PC-3 (cell line): Measurements from ENCODE around the gene LPIN1. TPM values are rescaled to one million over a fixed set of nuclear protein-coding genes. Genes with fewer than 3 reads are reported as not detected.

Experiments
- ATAC-seq: fragments of 200-7000 bp; cut with Tn5 transposase; 2 replicates; pipeline ENCODE4 v1.9.1; 2020; ENCODE audit warnings: mild to moderate bottlenecking, moderate library complexity
- BruUV-seq: library from RNA; stranded (reverse); fragments of 400-500 nt; replicated peaks from 2 replicates; lab custom pipeline; 2021; lab: Mats Ljungman, UMichigan
- CTCF ChIA-PET: fragments of 300-600 bp; sonication (Branson Sonifier 250); formaldehyde crosslinking; loops from one replicate; lab custom pipeline; 2022; ENCODE audit warnings: antibody characterized with exemption; lab: Charles Lee
- POLR2A ChIA-PET: fragments of 300-600 bp; sonication (Branson Sonifier 250); formaldehyde crosslinking; loops from one replicate; lab custom pipeline; 2022; ENCODE audit warnings: antibody characterized with exemption; ENCODE audit not compliant: unreplicated experiment; lab: Charles Lee
- DNase-seq: peaks from one replicate; pipeline ENCODE4 v3.0.0-alpha.2; 2015
- H2AFZ ChIP-seq: fragments of 300-600 bp; sonication (generic); 2 replicates; pipeline ENCODE4 v1.6.0; 2016; ENCODE audit warnings: antibody characterized with exemption, low read length
- H3F3A ChIP-seq: fragments of 300-600 bp; sonication (generic); one replicate; pipeline ENCODE4 v1.6.0; 2017; ENCODE audit warnings: antibody characterized with exemption, low read length, control low read depth, mild to moderate bottlenecking; ENCODE audit not compliant: unreplicated experiment
- H3K27ac ChIP-seq: fragments of 300-600 bp; sonication (generic); 2 replicates; pipeline ENCODE4 v1.5.1; 2016; ENCODE audit warnings: mild to moderate bottlenecking, low read length
- H3K27me3 ChIP-seq: fragments of 300-600 bp; sonication (generic); 2 replicates; pipeline ENCODE4 v1.6.1; 2016; ENCODE audit warnings: low read length, mixed read lengths
- H3K36me3 ChIP-seq: fragments of 300-600 bp; sonication (generic); 2 replicates; pipeline ENCODE4 v1.6.1; 2016; ENCODE audit warnings: low read depth, mixed run types, low read length, mixed read lengths
- H3K4me1 ChIP-seq: fragments of 300-600 bp; sonication (generic); 2 replicates; pipeline ENCODE4 v1.5.1; 2016; ENCODE audit warnings: low read length; ENCODE audit not compliant: insufficient read depth
- H3K4me2 ChIP-seq: fragments of 300-600 bp; sonication (generic); 2 replicates; pipeline ENCODE4 v1.6.0; 2016; ENCODE audit warnings: low read length
- H3K4me3 ChIP-seq: fragments of 300-600 bp; sonication (generic); 2 replicates; pipeline ENCODE4 v1.5.1; 2016; ENCODE audit warnings: mild to moderate bottlenecking, low read length, mixed read lengths
- H3K79me2 ChIP-seq: fragments of 300-600 bp; sonication (generic); 2 replicates; pipeline ENCODE4 v1.6.1; 2017; ENCODE audit warnings: low read length, mixed read lengths
- H3K9ac ChIP-seq: fragments of 300-600 bp; sonication (generic); 2 replicates; pipeline ENCODE4 v1.6.0; 2016; ENCODE audit warnings: mild to moderate bottlenecking, low read length
- H3K9me2 ChIP-seq: fragments of 300-600 bp; sonication (generic); replicated peaks from 2 replicates; pipeline ENCODE4 v1.6.1; 2016; ENCODE audit warnings: mixed run types, low read length, mixed read lengths
- H3K9me3 ChIP-seq: fragments of 300-600 bp; sonication (generic); 2 replicates; pipeline ENCODE4 v1.6.1; 2016; ENCODE audit warnings: low read length, mixed read lengths
- H4K20me1 ChIP-seq: fragments of 300-600 bp; sonication (generic); 2 replicates; pipeline ENCODE4 v1.6.1; 2016; ENCODE audit warnings: low read length, mixed read lengths
- EZH2 ChIP-seq: fragments of 300-600 bp; sonication (generic); IDR thresholded peaks from one replicate; pipeline ENCODE4 v1.6.1; 2017; ENCODE audit warnings: antibody characterized with exemption, mild to moderate bottlenecking, low read length; ENCODE audit not compliant: unreplicated experiment
- EZH2phosphoT487 ChIP-seq: fragments of 300-600 bp; sonication (generic); IDR thresholded peaks from 2 replicates; pipeline ENCODE4 v1.6.1; 2018; ENCODE audit warnings: mild to moderate bottlenecking, antibody characterized with exemption, low read length, borderline replicate concordance
- intact Hi-C: fragments of 100-400 bp; cut with micrococcal nuclease; formaldehyde crosslinking; loops from 2 replicates; pipeline ENCODE4 v1.9.0; 2023
- total RNA-seq: library from RNA; depleted of rRNA; stranded (reverse); fragments of >200 nt; gene quantifications from 2 replicates; pipeline ENCODE4 v1.2.3, GENCODE V29; 2014
- TF ChIP-seq, protein P1 (sequence below): fragments of 300-600 bp; sonication (generic); conservative IDR thresholded peaks from 2 replicates; pipeline ENCODE4 v1.5.1; 2017; ENCODE audit warnings: antibody characterized with exemption, low read depth, mild to moderate bottlenecking, low read length

LPIN1 gene
- total RNA-seq, 1 experiment from 2014 or later: 40.9 TPM

DNA sequence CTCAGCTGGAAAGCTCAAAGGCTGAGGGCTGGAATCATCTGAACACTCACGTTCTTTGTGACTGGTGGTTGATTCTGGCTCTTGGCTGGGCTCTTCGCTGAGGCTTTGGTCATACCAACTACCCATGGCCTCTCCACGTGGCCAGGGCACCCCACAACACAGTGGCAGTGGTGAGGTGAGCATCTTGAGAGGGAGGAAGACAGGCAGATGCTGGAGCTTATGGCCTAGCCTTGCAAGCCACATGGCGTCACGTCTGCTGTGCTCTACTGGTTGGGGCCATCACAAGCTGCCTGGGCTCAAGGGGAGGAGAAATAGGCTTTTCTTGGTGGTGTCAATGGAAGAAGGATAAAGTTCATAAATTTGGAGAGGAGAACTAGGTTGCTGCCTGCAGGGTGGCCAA lies 19.6 kb downstream of the LPIN1 start:
- Histone ChIP-seq H3K4me3 (no peak overlapping the region), H3F3A (no peaks in the 10 kb centered on the region), H3K4me2 (no peak overlapping the region), H3K9me3 (no peaks in the 10 kb centered on the region), H3K27me3 (no peaks in the 10 kb centered on the region), H4K20me1 (0 out of 2 replicates have a peak, but pooled peaks cover 6% of the 10 kb centered on the region), H3K9me2 (no peaks in the 10 kb centered on the region), H3K36me3 (peaks cover 40% of the 10 kb centered on the region; the same call in 1 of the 2 replicates), H3K9ac (no peak overlapping the region), H3K79me2 (peaks cover 35% of the 10 kb centered on the region), H3K4me1 (0 out of 2 replicates have a peak, but pooled peaks cover 1% of the 10 kb centered on the region), H2AFZ (no peak overlapping the region), H3K27ac (no peak overlapping the region)
- TF ChIP-seq, protein P1, sequence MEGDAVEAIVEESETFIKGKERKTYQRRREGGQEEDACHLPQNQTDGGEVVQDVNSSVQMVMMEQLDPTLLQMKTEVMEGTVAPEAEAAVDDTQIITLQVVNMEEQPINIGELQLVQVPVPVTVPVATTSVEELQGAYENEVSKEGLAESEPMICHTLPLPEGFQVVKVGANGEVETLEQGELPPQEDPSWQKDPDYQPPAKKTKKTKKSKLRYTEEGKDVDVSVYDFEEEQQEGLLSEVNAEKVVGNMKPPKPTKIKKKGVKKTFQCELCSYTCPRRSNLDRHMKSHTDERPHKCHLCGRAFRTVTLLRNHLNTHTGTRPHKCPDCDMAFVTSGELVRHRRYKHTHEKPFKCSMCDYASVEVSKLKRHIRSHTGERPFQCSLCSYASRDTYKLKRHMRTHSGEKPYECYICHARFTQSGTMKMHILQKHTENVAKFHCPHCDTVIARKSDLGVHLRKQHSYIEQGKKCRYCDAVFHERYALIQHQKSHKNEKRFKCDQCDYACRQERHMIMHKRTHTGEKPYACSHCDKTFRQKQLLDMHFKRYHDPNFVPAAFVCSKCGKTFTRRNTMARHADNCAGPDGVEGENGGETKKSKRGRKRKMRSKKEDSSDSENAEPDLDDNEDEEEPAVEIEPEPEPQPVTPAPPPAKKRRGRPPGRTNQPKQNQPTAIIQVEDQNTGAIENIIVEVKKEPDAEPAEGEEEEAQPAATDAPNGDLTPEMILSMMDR: no peak
- TF ChIP-seq EZH2 (no peak), EZH2phosphoT487 (no peak)
- no peak for DNase-seq
- no TSS peak for BruUV-seq
- no peak for ATAC-seq
- CTCF ChIA-PET: no interaction called here
- POLR2A ChIA-PET: no interaction called here
- intact Hi-C loops: no loop called here

DNA sequence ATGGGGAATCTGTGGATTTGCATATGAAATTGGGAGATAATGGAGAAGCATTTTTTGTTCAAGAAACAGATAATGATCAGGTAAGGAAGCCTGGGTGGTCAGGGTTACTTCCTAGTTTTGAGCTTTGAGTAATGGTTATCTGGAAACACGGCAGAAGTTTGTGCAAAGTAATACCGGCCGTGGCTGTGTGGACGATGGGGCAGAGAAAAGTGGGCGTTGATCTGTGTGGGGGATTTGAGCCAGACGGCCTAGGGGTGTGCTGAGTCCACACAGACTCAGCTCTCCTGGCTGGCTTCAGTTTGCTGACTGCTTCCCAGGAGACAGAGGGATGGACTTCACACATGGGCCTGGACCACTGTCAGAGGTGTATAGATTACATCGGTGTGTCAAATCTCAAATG lies 21.3 kb downstream of the LPIN1 start:
- H2AFZ ChIP-seq: no peak overlapping the region
- intact Hi-C loops: no loop called here
- no peaks in the 10 kb centered on the region for H3F3A ChIP-seq
- no peak for DNase-seq
- H3K79me2 ChIP-seq: peaks cover 21% of the 10 kb centered on the region
- H3K4me1 ChIP-seq: no peaks in the 10 kb centered on the region
- no peak overlapping the region for H3K9ac ChIP-seq
- no TSS peak for BruUV-seq
- H3K9me3 ChIP-seq: no peaks in the 10 kb centered on the region
- no peaks in the 10 kb centered on the region for H3K9me2 ChIP-seq
- ATAC-seq: no peak
- H3K27ac ChIP-seq: no peak overlapping the region
- no peak overlapping the region for H3K4me3 ChIP-seq
- peaks cover 52% of the 10 kb centered on the region for H3K36me3 ChIP-seq
- no peak overlapping the region for H3K4me2 ChIP-seq
- ChIA-PET POLR2A (no interaction called here), CTCF (no interaction called here)
- H4K20me1 ChIP-seq: no peaks in the 10 kb centered on the region
- H3K27me3 ChIP-seq: no peaks in the 10 kb centered on the region
- TF ChIP-seq, protein P1: no peak
- TF ChIP-seq EZH2phosphoT487: no peak
- TF ChIP-seq EZH2: no peak

DNA sequence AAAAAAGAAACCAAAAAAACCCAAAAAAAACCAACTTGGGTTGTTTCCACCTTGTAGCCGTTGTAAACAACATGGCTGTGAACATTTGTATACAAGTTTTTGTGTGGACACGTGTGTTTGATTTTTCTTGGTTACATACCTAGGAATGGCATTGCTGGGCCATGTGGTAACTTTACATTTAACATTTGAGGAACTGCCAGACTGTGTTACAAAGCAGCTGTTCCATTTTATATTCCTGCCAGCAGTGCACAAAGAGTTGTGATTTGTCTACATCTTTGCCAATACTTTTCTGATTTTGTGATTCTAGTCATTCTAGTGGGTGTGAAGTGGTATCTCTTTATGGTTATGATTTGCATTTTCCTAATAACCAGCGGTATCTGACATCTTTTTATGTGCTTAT lies 22.5 kb downstream of the LPIN1 start:
- Histone ChIP-seq H3K9me2 (no peaks in the 10 kb centered on the region), H3K9me3 (no peaks in the 10 kb centered on the region), H3F3A (no peaks in the 10 kb centered on the region), H3K79me2 (0 out of 2 replicates have a peak, but pooled peaks cover 12% of the 10 kb centered on the region), H2AFZ (no peak overlapping the region), H3K36me3 (peaks cover 64% of the 10 kb centered on the region), H3K27ac (no peak overlapping the region), H4K20me1 (no peaks in the 10 kb centered on the region), H3K4me2 (no peak overlapping the region), H3K27me3 (no peaks in the 10 kb centered on the region), H3K4me1 (no peaks in the 10 kb centered on the region), H3K4me3 (no peak overlapping the region), H3K9ac (no peak overlapping the region)
- ATAC-seq (no peak), DNase-seq (no peak)
- intact Hi-C loops: no loop called here
- no TSS peak for BruUV-seq
- no peak for TF ChIP-seq EZH2phosphoT487
- no peak for TF ChIP-seq EZH2
- TF ChIP-seq, protein P1: no peak
- POLR2A ChIA-PET: no interaction called here
- CTCF ChIA-PET: no interaction called here
